Gastrocnemius medialis (tissue), 4 donors: ENCODE results near the gene YWHAG.

ENCODE experiments used
- POLR2A ChIP-seq, 2 donors: fragments of 450-650 bp; IDR thresholded peaks; one replicate each; pipeline ENCODE4 v1.6.1; 2017; ENCODE audit warnings: antibody characterized with exemption in 2 of 2, mild to moderate bottlenecking in 2 of 2, moderate library complexity in 2 of 2
- TF ChIP-seq, protein P1 (sequence below), 5 experiments: fragments of 450-650 bp in 3 of 5; fragments of 200-600 bp in 2 of 5; sonication (generic) in 2 of 5; IDR thresholded peaks in 4 of 5; conservative IDR thresholded peaks in 1 of 5; 1 replicate in 4 of 5; 2 replicates in 1 of 5; pipeline ENCODE4 v1.5.1; 2016 to 2019; ENCODE audit warnings: antibody characterized with exemption in 5 of 5, mild to moderate bottlenecking in 3 of 5, moderate library complexity in 3 of 5

DNA sequence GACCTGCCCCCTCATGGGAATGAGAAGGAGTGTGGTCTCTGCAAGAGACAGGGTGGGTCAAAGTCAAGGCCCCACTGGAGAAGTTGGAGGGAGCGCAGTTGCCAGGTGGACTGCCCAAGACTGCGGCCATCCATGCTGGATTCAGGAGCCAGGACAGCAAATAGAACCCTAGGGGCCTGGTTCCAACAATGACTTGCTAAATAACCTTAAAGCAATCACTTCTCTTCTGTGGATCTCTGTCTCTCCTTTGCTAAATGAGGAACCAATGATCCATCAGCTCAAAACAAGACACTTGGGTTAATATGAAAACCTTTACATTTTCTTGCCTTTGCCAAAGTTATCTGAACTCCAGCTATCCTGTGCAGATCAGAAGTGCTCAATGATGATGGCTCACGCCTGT lies 12.6 kb upstream of the YWHAG start:
- TF ChIP-seq, protein P1, sequence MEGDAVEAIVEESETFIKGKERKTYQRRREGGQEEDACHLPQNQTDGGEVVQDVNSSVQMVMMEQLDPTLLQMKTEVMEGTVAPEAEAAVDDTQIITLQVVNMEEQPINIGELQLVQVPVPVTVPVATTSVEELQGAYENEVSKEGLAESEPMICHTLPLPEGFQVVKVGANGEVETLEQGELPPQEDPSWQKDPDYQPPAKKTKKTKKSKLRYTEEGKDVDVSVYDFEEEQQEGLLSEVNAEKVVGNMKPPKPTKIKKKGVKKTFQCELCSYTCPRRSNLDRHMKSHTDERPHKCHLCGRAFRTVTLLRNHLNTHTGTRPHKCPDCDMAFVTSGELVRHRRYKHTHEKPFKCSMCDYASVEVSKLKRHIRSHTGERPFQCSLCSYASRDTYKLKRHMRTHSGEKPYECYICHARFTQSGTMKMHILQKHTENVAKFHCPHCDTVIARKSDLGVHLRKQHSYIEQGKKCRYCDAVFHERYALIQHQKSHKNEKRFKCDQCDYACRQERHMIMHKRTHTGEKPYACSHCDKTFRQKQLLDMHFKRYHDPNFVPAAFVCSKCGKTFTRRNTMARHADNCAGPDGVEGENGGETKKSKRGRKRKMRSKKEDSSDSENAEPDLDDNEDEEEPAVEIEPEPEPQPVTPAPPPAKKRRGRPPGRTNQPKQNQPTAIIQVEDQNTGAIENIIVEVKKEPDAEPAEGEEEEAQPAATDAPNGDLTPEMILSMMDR (IDR thresholded peaks at IDR 0.05 in 4 of 5, conservative IDR thresholded peaks at IDR 0.05 in 1 of 5), result no peak
- TF ChIP-seq POLR2A (IDR thresholded peaks at IDR 0.05), result no peak
